Chondrocyte (in vitro differentiated cells): ENCODE measurements around the gene DLX1. TPM values are rescaled to one million over a fixed set of nuclear protein-coding genes. Genes with fewer than 3 reads are reported as not detected.

Experiments used
- DNase-seq: peaks from one replicate; pipeline ENCODE4 v3.0.0; 2021; ENCODE audit warnings: mixed read lengths, low spot score
- H3K27ac Mint-ChIP-seq: one replicate; pipeline ENCODE4 v1.8.0; 2021; ENCODE audit warnings: mild to moderate bottlenecking, moderate library complexity, mixed read lengths; ENCODE audit not compliant: unreplicated experiment
- H3K27me3 Mint-ChIP-seq: 2 replicates; pipeline ENCODE4 v1.8.0; 2021; ENCODE audit warnings: low read depth, mixed read lengths
- H3K36me3 Mint-ChIP-seq: 2 replicates; pipeline ENCODE4 v1.8.0; 2021; ENCODE audit warnings: low read depth, mixed read lengths
- H3K4me1 Mint-ChIP-seq: 2 replicates; pipeline ENCODE4 v1.8.0; 2021; ENCODE audit warnings: low read depth, mild to moderate bottlenecking, mixed read lengths
- H3K4me3 Mint-ChIP-seq: one replicate; pipeline ENCODE4 v1.8.0; 2021; ENCODE audit warnings: mild to moderate bottlenecking, moderate library complexity, mixed read lengths; ENCODE audit not compliant: unreplicated experiment
- H3K9me3 Mint-ChIP-seq: 2 replicates; pipeline ENCODE4 v1.8.0; 2021; ENCODE audit warnings: low read depth, mixed read lengths
- CTCF ChIP-seq: fragments of 200-600 bp; sonication (generic); IDR thresholded peaks from 2 replicates; pipeline ENCODE4 v1.5.0; 2021; ENCODE audit warnings: antibody characterized with exemption, mild to moderate bottlenecking, moderate library complexity
- total RNA-seq: library from RNA; stranded (reverse); gene quantifications from 3 replicates; pipeline ENCODE4 v1.2.1, GENCODE V29; 2021

The DLX1 gene
- total RNA-seq, 1 donor from 2014 or later, result 7.1 TPM

- TF ChIP-seq CTCF, result no peak
- no peak overlapping the region for H3K4me3 Mint-ChIP-seq
- no peaks in the 10 kb centered on the region for H3K9me3 Mint-ChIP-seq
- peaks cover 8% of the 10 kb centered on the region for H3K4me1 Mint-ChIP-seq
- no peaks in the 10 kb centered on the region for H3K36me3 Mint-ChIP-seq
- no peaks in the 10 kb centered on the region for H3K27me3 Mint-ChIP-seq
- DNase-seq, result no peak
- H3K27ac Mint-ChIP-seq, result no peak overlapping the region
These were observed 30.8 kb downstream of the DLX1 start for GRCh38 chr2:172116107-172116506.

DNA sequence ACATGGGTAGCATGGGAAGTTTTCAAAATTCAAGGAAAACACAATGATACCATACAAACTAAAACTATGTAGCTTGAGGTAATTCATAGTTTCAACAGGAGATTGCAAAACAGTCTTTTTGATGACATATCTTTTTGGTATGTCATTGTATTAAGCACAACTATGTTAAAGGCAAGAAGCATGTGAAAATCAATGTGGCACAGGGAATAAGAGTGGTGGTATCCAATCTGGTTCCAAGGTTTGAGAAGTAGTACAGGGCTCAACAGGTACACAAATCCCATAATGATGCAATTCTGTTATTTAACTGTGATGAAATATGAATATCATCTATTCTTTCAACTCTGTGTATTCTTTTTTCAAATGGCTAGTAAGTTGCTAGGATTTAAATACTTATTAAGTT, 33.8 kb downstream of the DLX1 start:
- H3K4me3 Mint-ChIP-seq, result no peak overlapping the region
- H3K27me3 Mint-ChIP-seq, result no peaks in the 10 kb centered on the region
- peak overlapping the region; percentile 34 for H3K27ac Mint-ChIP-seq
- DNase-seq, result no peak
- H3K9me3 Mint-ChIP-seq, result no peaks in the 10 kb centered on the region
- no peaks in the 10 kb centered on the region for H3K36me3 Mint-ChIP-seq
- peaks cover 8% of the 10 kb centered on the region for H3K4me1 Mint-ChIP-seq
- no peak for TF ChIP-seq CTCF

DNA sequence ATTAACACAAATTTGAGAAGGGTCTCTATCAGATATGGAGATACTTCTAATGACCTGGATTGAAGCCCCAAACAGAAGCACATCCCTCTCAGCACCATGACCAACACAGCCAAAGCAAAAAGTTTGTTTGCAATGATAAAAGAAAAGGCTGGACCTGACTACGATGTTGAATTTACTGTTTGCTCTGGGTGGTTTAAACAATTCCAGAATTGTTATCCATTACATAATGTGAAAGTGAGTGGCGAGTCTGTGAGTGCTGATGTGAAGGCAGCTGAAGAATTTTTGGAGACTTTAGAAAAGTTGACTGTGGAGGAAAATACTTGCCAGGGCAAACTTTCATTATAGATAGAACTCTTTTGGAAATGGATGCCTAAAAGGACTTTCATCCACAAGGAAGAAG, 34.8 kb downstream of the DLX1 start:
- Mint-ChIP-seq H3K9me3 (no peaks in the 10 kb centered on the region), H3K27me3 (no peaks in the 10 kb centered on the region), H3K4me1 (peaks cover 8% of the 10 kb centered on the region), H3K4me3 (no peak overlapping the region), H3K27ac (no peak overlapping the region), H3K36me3 (no peaks in the 10 kb centered on the region)
- no peak for TF ChIP-seq CTCF
- no peak for DNase-seq

DNA sequence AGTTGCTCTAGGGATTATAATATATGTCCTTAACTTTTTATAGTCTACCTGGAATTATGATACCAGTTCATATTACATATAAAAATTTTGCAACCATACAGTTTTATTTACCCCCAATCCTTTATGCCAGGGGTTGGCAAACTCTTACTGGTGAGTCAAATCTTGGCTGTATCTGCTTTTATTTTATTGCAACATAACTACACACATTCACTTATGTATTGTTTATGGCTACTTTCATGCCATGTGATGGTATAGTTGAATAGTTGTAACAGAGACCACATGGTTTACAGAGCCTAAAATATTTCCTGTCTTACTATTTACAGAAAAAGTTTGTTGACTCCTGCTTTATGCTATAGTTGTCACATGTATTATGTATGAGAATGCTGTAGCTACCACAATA, 43.2 kb downstream of the DLX1 start:
- no peak for DNase-seq
- no peak for TF ChIP-seq CTCF
- H3K27ac Mint-ChIP-seq, result no peak overlapping the region
- no peaks in the 10 kb centered on the region for H3K27me3 Mint-ChIP-seq
- H3K9me3 Mint-ChIP-seq, result peaks cover 4% of the 10 kb centered on the region
- H3K36me3 Mint-ChIP-seq, result no peaks in the 10 kb centered on the region
- no peak overlapping the region for H3K4me3 Mint-ChIP-seq
- no peaks in the 10 kb centered on the region for H3K4me1 Mint-ChIP-seq

GRCh38 chr2:172129404-172129803, 44.1 kb downstream of the DLX1 start:
- TF ChIP-seq CTCF, result no peak
- DNase-seq, result no peak
- no peak overlapping the region for H3K27ac Mint-ChIP-seq
- peaks cover 4% of the 10 kb centered on the region for H3K9me3 Mint-ChIP-seq
- no peaks in the 10 kb centered on the region for H3K27me3 Mint-ChIP-seq
- no peaks in the 10 kb centered on the region for H3K36me3 Mint-ChIP-seq
- H3K4me1 Mint-ChIP-seq, result no peaks in the 10 kb centered on the region
- H3K4me3 Mint-ChIP-seq, result no peak overlapping the region
